ENCODE results near the gene ARHGAP26.
"Not testable (repeated sequence)": the region's sequence is repeated elsewhere in the genome, so short reads cannot be mapped to it uniquely, and the experiment has no call there.

Gene ARHGAP26

DNA sequence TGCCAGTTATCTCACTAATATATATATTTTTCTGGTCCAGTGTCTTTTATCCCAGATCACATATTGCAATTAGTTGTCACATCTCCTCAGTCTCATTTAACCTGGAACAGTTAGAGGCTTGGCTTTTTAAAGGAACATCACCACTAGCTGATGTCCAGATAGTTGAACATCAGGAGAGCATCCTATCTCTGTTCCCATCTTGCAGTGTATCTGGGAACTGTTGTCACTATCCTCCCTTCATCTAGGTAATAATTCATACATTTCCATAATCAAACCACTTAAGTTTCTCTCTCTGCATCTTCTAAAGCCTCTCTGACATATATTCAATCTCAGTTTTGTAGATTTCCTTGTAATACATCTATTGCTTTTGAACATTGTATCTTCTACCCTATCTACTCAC is 175.7 kb downstream of the ARHGAP26 start:
- no peak for DNase-seq (ENCODE audit: low spot score)
- TF ChIP-seq, protein P1, sequence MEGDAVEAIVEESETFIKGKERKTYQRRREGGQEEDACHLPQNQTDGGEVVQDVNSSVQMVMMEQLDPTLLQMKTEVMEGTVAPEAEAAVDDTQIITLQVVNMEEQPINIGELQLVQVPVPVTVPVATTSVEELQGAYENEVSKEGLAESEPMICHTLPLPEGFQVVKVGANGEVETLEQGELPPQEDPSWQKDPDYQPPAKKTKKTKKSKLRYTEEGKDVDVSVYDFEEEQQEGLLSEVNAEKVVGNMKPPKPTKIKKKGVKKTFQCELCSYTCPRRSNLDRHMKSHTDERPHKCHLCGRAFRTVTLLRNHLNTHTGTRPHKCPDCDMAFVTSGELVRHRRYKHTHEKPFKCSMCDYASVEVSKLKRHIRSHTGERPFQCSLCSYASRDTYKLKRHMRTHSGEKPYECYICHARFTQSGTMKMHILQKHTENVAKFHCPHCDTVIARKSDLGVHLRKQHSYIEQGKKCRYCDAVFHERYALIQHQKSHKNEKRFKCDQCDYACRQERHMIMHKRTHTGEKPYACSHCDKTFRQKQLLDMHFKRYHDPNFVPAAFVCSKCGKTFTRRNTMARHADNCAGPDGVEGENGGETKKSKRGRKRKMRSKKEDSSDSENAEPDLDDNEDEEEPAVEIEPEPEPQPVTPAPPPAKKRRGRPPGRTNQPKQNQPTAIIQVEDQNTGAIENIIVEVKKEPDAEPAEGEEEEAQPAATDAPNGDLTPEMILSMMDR (IDR thresholded peaks at IDR 0.05; ENCODE audit: extremely low read depth, insufficient read depth, missing control alignments) = no peak
- in situ Hi-C loops (cut with MboI; ENCODE audit: low pct_unique_long_range_greater_than_20kb, low sequenced_read_pairs, unreplicated experiment) = no loop called here

DNA sequence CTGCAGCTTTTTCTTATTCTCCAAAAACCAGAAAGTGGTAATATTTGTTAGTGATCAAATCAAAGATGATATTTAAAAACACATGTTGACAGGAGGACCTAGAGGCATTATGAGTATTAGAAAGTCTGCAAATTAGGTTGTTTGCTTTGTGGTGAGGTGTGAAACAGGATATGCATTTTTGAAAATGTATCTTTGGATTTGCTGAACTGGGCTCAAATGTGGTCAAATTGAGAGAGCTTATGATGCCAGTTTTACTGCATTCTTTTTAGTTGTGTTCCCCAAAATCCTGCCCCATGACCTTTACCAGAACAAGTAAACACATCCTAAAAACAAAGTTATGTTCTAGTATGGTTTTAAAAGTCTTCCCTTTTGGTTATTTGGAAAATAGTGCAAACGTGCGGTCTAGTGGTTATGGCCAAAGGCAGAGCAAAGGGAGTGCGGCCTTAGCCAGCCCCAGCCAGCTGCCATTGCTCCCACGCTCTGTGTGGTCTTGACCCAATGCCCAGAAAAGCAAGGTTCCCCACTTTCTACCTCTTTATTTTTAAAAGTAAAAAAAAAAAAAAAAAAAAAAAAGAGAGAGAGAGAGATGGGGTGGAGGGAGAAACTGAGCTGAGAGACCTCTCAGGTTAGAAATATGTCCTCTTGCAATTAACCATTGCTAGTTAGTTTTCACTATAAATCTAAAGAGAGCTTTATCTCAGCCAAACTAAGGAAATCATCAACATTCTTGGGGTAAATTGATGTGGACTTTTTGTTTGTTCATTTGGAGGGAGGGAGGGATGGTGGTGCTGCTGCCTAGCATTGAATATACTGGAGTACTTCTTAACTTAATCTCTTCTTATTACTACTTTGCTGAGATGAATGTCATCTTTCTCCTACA is 176.6 kb downstream of the ARHGAP26 start:
- TF ChIP-seq, protein P1 (IDR thresholded peaks at IDR 0.05; ENCODE audit: extremely low read depth, insufficient read depth, missing control alignments) = no peak
- in situ Hi-C loops (cut with MboI; ENCODE audit: low pct_unique_long_range_greater_than_20kb, low sequenced_read_pairs, unreplicated experiment) = no loop called here
- DNase-seq (ENCODE audit: low spot score) = no peak

DNA sequence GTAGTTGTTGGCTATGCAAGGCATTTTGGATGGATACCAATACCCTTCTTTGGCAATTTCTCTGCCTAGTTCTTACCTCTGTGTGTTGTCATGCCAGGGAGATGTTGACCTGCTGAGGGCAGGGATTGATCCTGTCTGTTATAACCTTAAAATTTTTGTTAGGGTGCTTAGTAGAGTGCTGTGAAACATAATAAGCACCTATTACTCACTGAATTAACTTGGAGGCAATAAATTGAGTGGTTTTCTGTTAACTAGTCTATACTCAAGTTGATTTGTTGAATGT is 177.2 kb downstream of the ARHGAP26 start:
- TF ChIP-seq, protein P1 (IDR thresholded peaks at IDR 0.05; ENCODE audit: extremely low read depth, insufficient read depth, missing control alignments) = no peak
- in situ Hi-C loops (cut with MboI; ENCODE audit: low pct_unique_long_range_greater_than_20kb, low sequenced_read_pairs, unreplicated experiment) = no loop called here
- no peak for DNase-seq (ENCODE audit: low spot score)

DNA sequence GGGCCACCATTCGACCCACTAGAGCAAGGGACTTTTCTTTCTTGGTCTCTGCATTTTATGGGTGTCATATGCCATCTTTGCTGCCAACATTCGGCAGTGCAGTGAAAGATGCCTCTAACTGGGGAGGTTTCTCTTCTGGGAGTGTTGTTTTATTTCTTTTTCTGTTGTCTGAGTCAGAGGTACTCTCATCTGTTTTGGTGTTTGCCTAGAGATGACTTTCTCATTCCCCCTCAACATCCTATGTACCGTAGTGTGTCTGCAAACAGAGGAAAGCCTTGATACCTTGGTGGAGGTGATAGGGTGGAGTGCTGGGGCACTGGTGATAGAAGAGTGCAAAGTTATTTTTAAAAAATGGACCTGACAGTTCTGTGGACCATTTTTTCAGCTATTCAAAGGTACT is 182.1 kb downstream of the ARHGAP26 start:
- in situ Hi-C loops (cut with MboI; ENCODE audit: low pct_unique_long_range_greater_than_20kb, low sequenced_read_pairs, unreplicated experiment) = no loop called here
- TF ChIP-seq, protein P1 (IDR thresholded peaks at IDR 0.05; ENCODE audit: extremely low read depth, insufficient read depth, missing control alignments) = no peak

DNA sequence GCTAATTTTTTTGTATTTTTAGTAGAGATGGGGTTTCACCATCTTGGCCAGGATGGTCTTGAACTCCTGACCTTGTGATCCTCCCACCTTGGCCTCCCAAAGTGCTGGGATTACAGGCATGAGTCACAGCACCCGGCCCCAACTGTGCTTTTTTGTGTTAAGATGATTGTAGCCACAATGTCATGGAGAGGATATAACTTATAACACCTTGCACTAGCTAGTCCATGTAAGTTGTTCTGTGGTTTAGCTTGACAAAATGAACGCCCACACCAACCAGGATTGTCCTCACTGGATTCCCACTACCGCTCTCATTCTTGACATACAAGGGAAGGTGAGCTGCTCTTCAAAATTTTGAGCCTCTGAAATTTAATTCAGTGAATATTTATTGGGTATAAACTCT is 182.7 kb downstream of the ARHGAP26 start:
- DNase-seq (ENCODE audit: low spot score); in situ Hi-C loops (cut with MboI; ENCODE audit: low pct_unique_long_range_greater_than_20kb, low sequenced_read_pairs, unreplicated experiment): not testable (repeated sequence)

More for the DNA sequence above, 182.1 kb downstream of the ARHGAP26 start:
- no peak for DNase-seq (ENCODE audit: low spot score)

DNA sequence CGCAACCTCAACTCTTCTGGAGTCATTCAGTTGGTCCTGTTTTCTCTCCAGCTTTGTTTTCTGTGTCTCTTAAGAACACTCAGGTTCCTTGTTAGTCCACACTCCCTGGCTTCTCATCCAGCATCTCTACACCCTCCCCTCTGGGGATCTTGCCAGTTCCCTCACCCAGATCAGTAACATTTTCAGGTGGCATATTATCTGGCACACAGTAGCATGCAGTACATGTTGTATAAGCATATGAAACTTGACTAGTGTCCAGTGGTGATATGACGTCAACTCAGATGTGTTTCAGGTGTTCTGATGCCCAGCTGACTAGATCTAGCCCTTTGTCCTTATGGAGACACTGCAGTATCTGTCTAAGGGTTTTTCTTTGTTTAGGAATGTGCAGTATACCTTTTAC is 184.3 kb downstream of the ARHGAP26 start:
- TF ChIP-seq, protein P1 (IDR thresholded peaks at IDR 0.05; ENCODE audit: extremely low read depth, insufficient read depth, missing control alignments) = no peak
- DNase-seq (ENCODE audit: low spot score) = no peak
- in situ Hi-C loops (cut with MboI; ENCODE audit: low pct_unique_long_range_greater_than_20kb, low sequenced_read_pairs, unreplicated experiment) = no loop called here

DNA sequence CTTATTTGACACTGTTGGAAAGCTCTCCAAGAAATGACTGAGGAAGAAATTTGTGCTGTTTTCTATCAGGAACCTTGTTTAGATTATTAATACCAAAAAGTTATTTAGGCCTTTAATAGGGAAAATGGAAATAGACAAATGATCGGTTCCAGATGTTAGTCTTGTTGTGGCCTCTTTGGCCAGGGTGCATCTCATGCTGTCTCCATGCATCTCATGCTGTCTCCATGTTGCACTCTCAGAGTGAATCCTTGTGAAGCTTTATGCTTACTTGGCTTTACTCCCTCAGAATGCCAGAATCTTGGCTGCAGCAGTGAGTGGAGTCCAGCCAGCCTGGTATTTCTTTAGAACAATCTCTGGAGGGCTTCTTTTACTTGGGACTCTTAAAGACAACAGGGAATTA is 185.5 kb downstream of the ARHGAP26 start:
- no peak for DNase-seq (ENCODE audit: low spot score)
- TF ChIP-seq, protein P1 (IDR thresholded peaks at IDR 0.05; ENCODE audit: extremely low read depth, insufficient read depth, missing control alignments) = no peak
- in situ Hi-C loops (cut with MboI; ENCODE audit: low pct_unique_long_range_greater_than_20kb, low sequenced_read_pairs, unreplicated experiment) = no loop called here
